Measurements from ENCODE around the gene PKP1.

Gene PKP1

GRCh38 chr1:201377611-201378092, 94.3 kb downstream of the PKP1 start, which contains the start of gene TNNT2:
Gene TNNT2, minus strand, starts transcription at chr1:201377680. Its CDS starts 4,426 bp downstream, at chr1:201373254.
- no peaks in the 10 kb centered on the region for H3K79me2 ChIP-seq (ENCODE audit: control insufficient read depth, low read length)
- no peak within 1 kb of the TSS for H3K4me2 ChIP-seq (ENCODE audit: low read length)
- H3K27ac ChIP-seq (ENCODE audit: low read depth, low read length), result no peak within 1 kb of the TSS
- peaks cover 8% of the 10 kb centered on the region; the same call in 1 of the 2 replicates for H3K27me3 ChIP-seq (ENCODE audit: control insufficient read depth, low read length)
- TF ChIP-seq EZH2phosphoT487 (IDR thresholded peaks at IDR 0.05; ENCODE audit: borderline replicate concordance, low read length) (no peak), CTCF (IDR thresholded peaks at IDR 0.05; ENCODE audit: low read depth, low read length, poor library complexity, severe bottlenecking) (no peak)
- no peaks in the 10 kb centered on the region for H3F3A ChIP-seq (ENCODE audit: control insufficient read depth, insufficient read depth)
- no peaks in the 10 kb centered on the region for H3K4me1 ChIP-seq (ENCODE audit: control insufficient read depth, low read length)
- no peaks in the 10 kb centered on the region for H4K20me1 ChIP-seq (ENCODE audit: control insufficient read depth, insufficient read depth, low read depth, low read length)
- H3K4me3 ChIP-seq (ENCODE audit: low read length), result no peak within 1 kb of the TSS
- H3K9me2 ChIP-seq (replicated peaks; ENCODE audit: control insufficient read depth, low read length), result no peaks in the 10 kb centered on the region
- no peaks in the 10 kb centered on the region for H3K9me3 ChIP-seq (ENCODE audit: control insufficient read depth, insufficient read depth, low read length)
- no peaks in the 10 kb centered on the region for H3K36me3 ChIP-seq (ENCODE audit: control insufficient read depth, low read length)

- H3K4me3 ChIP-seq (ENCODE audit: low read length), result no peak overlapping the region
- no peaks in the 10 kb centered on the region for H3K9me3 ChIP-seq (ENCODE audit: control insufficient read depth, insufficient read depth, low read length)
These were observed 95.5 kb downstream of the PKP1 start for GRCh38 chr1:201378804-201379203.

GRCh38 chr1:201379733-201380242, 96.5 kb downstream of the PKP1 start:
- TF ChIP-seq EZH2phosphoT487 (IDR thresholded peaks at IDR 0.05; ENCODE audit: borderline replicate concordance, low read length), result no peak
- Histone ChIP-seq H3K4me3 (ENCODE audit: low read length) (no peak overlapping the region), H3K27me3 (ENCODE audit: control insufficient read depth, low read length) (peaks cover 3% of the 10 kb centered on the region; the same call in 1 of the 2 replicates), H3K27ac (ENCODE audit: low read depth, low read length) (no peak overlapping the region), H3K4me1 (ENCODE audit: control insufficient read depth, low read length) (no peaks in the 10 kb centered on the region), H3K9me3 (ENCODE audit: control insufficient read depth, insufficient read depth, low read length) (no peaks in the 10 kb centered on the region), H3K9me2 (replicated peaks; ENCODE audit: control insufficient read depth, low read length) (no peaks in the 10 kb centered on the region), H3K4me2 (ENCODE audit: low read length) (no peak overlapping the region), H4K20me1 (ENCODE audit: control insufficient read depth, insufficient read depth, low read depth, low read length) (no peaks in the 10 kb centered on the region), H3F3A (ENCODE audit: control insufficient read depth, insufficient read depth) (no peaks in the 10 kb centered on the region), H3K36me3 (ENCODE audit: control insufficient read depth, low read length) (no peaks in the 10 kb centered on the region), H3K79me2 (ENCODE audit: control insufficient read depth, low read length) (no peaks in the 10 kb centered on the region)

More at GRCh38 chr1:201378804-201379203, 95.5 kb downstream of the PKP1 start:
- Histone ChIP-seq H3F3A (ENCODE audit: control insufficient read depth, insufficient read depth) (no peaks in the 10 kb centered on the region), H3K27me3 (ENCODE audit: control insufficient read depth, low read length) (peaks cover 5% of the 10 kb centered on the region; the same call in 1 of the 2 replicates), H3K27ac (ENCODE audit: low read depth, low read length) (no peak overlapping the region), H3K79me2 (ENCODE audit: control insufficient read depth, low read length) (no peaks in the 10 kb centered on the region), H3K4me2 (ENCODE audit: low read length) (no peak overlapping the region), H3K36me3 (ENCODE audit: control insufficient read depth, low read length) (no peaks in the 10 kb centered on the region), H3K9me2 (replicated peaks; ENCODE audit: control insufficient read depth, low read length) (no peaks in the 10 kb centered on the region), H3K4me1 (ENCODE audit: control insufficient read depth, low read length) (no peaks in the 10 kb centered on the region), H4K20me1 (ENCODE audit: control insufficient read depth, insufficient read depth, low read depth, low read length) (no peaks in the 10 kb centered on the region)
- no peak for TF ChIP-seq CTCF (IDR thresholded peaks at IDR 0.05; ENCODE audit: low read depth, low read length, poor library complexity, severe bottlenecking)
- no peak for TF ChIP-seq EZH2phosphoT487 (IDR thresholded peaks at IDR 0.05; ENCODE audit: borderline replicate concordance, low read length)

- Histone ChIP-seq H3K9me3 (ENCODE audit: control insufficient read depth, insufficient read depth, low read length) (no peaks in the 10 kb centered on the region), H3F3A (ENCODE audit: control insufficient read depth, insufficient read depth) (no peaks in the 10 kb centered on the region), H3K27ac (ENCODE audit: low read depth, low read length) (no peak overlapping the region), H3K4me3 (ENCODE audit: low read length) (no peak overlapping the region), H4K20me1 (ENCODE audit: control insufficient read depth, insufficient read depth, low read depth, low read length) (no peaks in the 10 kb centered on the region), H3K27me3 (ENCODE audit: control insufficient read depth, low read length) (peaks cover 3% of the 10 kb centered on the region; the same call in 1 of the 2 replicates), H3K79me2 (ENCODE audit: control insufficient read depth, low read length) (no peaks in the 10 kb centered on the region), H3K36me3 (ENCODE audit: control insufficient read depth, low read length) (no peaks in the 10 kb centered on the region), H3K9me2 (replicated peaks; ENCODE audit: control insufficient read depth, low read length) (no peaks in the 10 kb centered on the region), H3K4me2 (ENCODE audit: low read length) (no peak overlapping the region), H3K4me1 (ENCODE audit: control insufficient read depth, low read length) (no peaks in the 10 kb centered on the region)
- TF ChIP-seq CTCF (IDR thresholded peaks at IDR 0.05; ENCODE audit: low read depth, low read length, poor library complexity, severe bottlenecking), result no peak
These were observed 97.8 kb downstream of the PKP1 start for GRCh38 chr1:201381130-201381529.

Measured in DOHH2 (cell line).